GM12874 (cell line): ENCODE measurements around the gene RASAL2.

ENCODE experiments used
- CTCF ChIP-seq: IDR thresholded peaks from 2 replicates; pipeline ENCODE4 v1.5.1; 2011; ENCODE audit warnings: low read depth, mild to moderate bottlenecking, control low read depth, low read length, moderate library complexity; ENCODE audit not compliant: insufficient read depth

The RASAL2 gene

GRCh38 chr1:178282949-178283367 lies 189.1 kb downstream of the RASAL2 start:
- no peak for TF ChIP-seq CTCF

GRCh38 chr1:178283409-178283808 lies 189.5 kb downstream of the RASAL2 start:
- no peak for TF ChIP-seq CTCF

GRCh38 chr1:178284058-178284457 lies 190.2 kb downstream of the RASAL2 start:
- no peak for TF ChIP-seq CTCF

GRCh38 chr1:178291166-178291565 lies 197.3 kb downstream of the RASAL2 start:
- no peak for TF ChIP-seq CTCF

GRCh38 chr1:178294654-178295053 lies 200.8 kb downstream of the RASAL2 start:
- TF ChIP-seq CTCF = no peak

GRCh38 chr1:178300352-178300699 lies 206.4 kb downstream of the RASAL2 start:
- no peak for TF ChIP-seq CTCF

GRCh38 chr1:178301141-178301540 lies 207.2 kb downstream of the RASAL2 start:
- TF ChIP-seq CTCF = no peak

- TF ChIP-seq CTCF = no peak
Observed at GRCh38 chr1:178307264-178307663, 213.4 kb downstream of the RASAL2 start.
